Keratinocyte (primary cell): ENCODE measurements around the gene KLF6. TPM values are rescaled to one million over a fixed set of nuclear protein-coding genes. Genes with fewer than 3 reads are reported as not detected.
A peak's percentile ranks its signal among the peaks of the same experiment; 100 is the strongest.

ENCODE experiments used
- DNase-seq: peaks from one replicate; pipeline ENCODE4 v3.0.0-alpha.2; 2011; ENCODE audit warnings: low read depth, missing footprints, low spot score
- FAIRE-seq: peaks from 2 replicates; lab custom pipeline; 2011; peaks lifted over from hg19 to GRCh38; lab: Jason Lieb, UNC
- H2AFZ ChIP-seq: 2 replicates; pipeline ENCODE4 v1.6.0; 2012; ENCODE audit warnings: low read length, control low read depth, inconsistent platforms; ENCODE audit not compliant: control insufficient read depth
- H3K27ac ChIP-seq: 2 replicates; pipeline ENCODE4 v1.5.1; 2011; ENCODE audit warnings: low read length; ENCODE audit not compliant: control insufficient read depth, insufficient read depth
- H3K27me3 ChIP-seq: 3 replicates; pipeline ENCODE4 v1.6.0; 2011; ENCODE audit warnings: low read length; ENCODE audit not compliant: control insufficient read depth, insufficient read depth; ENCODE audit errors: extremely low read depth
- H3K36me3 ChIP-seq, 2 experiments: 2 replicates in 1 of 2; 3 replicates in 1 of 2; pipeline ENCODE4 v1.5.1; 2011; ENCODE audit warnings: low read length in 2 of 2, mild to moderate bottlenecking in 1 of 2; ENCODE audit not compliant: control insufficient read depth in 2 of 2, insufficient read depth in 2 of 2; ENCODE audit errors: extremely low read depth in 1 of 2
- H3K4me1 ChIP-seq: 3 replicates; pipeline ENCODE4 v1.5.1; 2011; ENCODE audit warnings: low read length; ENCODE audit not compliant: control insufficient read depth, insufficient read depth; ENCODE audit errors: extremely low read depth
- H3K4me2 ChIP-seq: 3 replicates; pipeline ENCODE4 v1.6.0; 2011; ENCODE audit warnings: low read depth, low read length; ENCODE audit not compliant: control insufficient read depth, insufficient read depth; ENCODE audit errors: extremely low read depth
- H3K4me3 ChIP-seq, 3 experiments: fragments of 200-600 bp in 1 of 3; sonication (generic) in 1 of 3; 2 replicates in 2 of 3; 3 replicates in 1 of 3; pipeline ENCODE4 v1.5.1; 2011 to 2016; ENCODE audit warnings: low read length in 3 of 3, mild to moderate bottlenecking in 3 of 3, control low read depth in 2 of 3, inconsistent platforms in 1 of 3, low read depth in 1 of 3, mixed read lengths in 1 of 3, mixed run types in 1 of 3, moderate library complexity in 1 of 3; ENCODE audit not compliant: control insufficient read depth in 2 of 3, insufficient read depth in 2 of 3; ENCODE audit errors: extremely low read depth in 1 of 3
- H3K79me2 ChIP-seq: 2 replicates; pipeline ENCODE4 v1.6.0; 2012; ENCODE audit warnings: low read length; ENCODE audit not compliant: control insufficient read depth, insufficient read depth
- H3K9ac ChIP-seq: 3 replicates; pipeline ENCODE4 v1.6.0; 2011; ENCODE audit warnings: low read length; ENCODE audit not compliant: control insufficient read depth, insufficient read depth; ENCODE audit errors: extremely low read depth
- H3K9me1 ChIP-seq: 3 replicates; pipeline ENCODE4 v1.6.0; 2011; ENCODE audit warnings: low read length; ENCODE audit not compliant: control insufficient read depth, insufficient read depth; ENCODE audit errors: extremely low read depth
- H3K9me3 ChIP-seq: 2 replicates; pipeline ENCODE4 v1.5.1; 2012; ENCODE audit warnings: low read depth, low read length; ENCODE audit not compliant: control insufficient read depth
- H4K20me1 ChIP-seq: 3 replicates; pipeline ENCODE4 v1.6.0; 2011; ENCODE audit warnings: low read length; ENCODE audit not compliant: control insufficient read depth, insufficient read depth; ENCODE audit errors: extremely low read depth
- CTCF ChIP-seq, 3 experiments: IDR thresholded peaks in 1 of 3; conservative IDR thresholded peaks in 1 of 3; optimal IDR thresholded peaks in 1 of 3; 2 replicates in 2 of 3; 3 replicates in 1 of 3; pipeline versions ENCODE3 to v1.5.1; 2011; ENCODE audit warnings: low read length in 3 of 3, mild to moderate bottlenecking in 3 of 3, moderate library complexity in 2 of 3, control low read depth in 1 of 3, inconsistent platforms in 1 of 3; ENCODE audit not compliant: insufficient read depth in 2 of 3; ENCODE audit errors: extremely low read depth in 1 of 3
- EZH2 ChIP-seq: IDR thresholded peaks from one replicate; pipeline ENCODE4 v1.6.1; 2012; ENCODE audit warnings: inconsistent platforms, mild to moderate bottlenecking, low read length, moderate library complexity
- dilution Hi-C: fragments of 300-500 bp; cut with MboI; formaldehyde crosslinking; loops from one replicate; pipeline ENCODE4 v1.7.0; 2020; ENCODE audit warnings: low sequenced_read_pairs; ENCODE audit not compliant: extremely low pct_ligation_motif_present
- polyA plus RNA-seq, 5 experiments: library from polyadenylated mRNA; depleted of rRNA in 3 of 5; stranded (reverse) in 3 of 5; stranded (forward) in 1 of 5; unstranded in 1 of 5; fragments of >200 nt; gene quantifications; 1 replicate in 1 of 5; 2 replicates in 3 of 5; 3 replicates in 1 of 5; pipeline versions ENCODE4 v1.2.1 to v1.2.3, GENCODE V29; 2011 to 2012; ENCODE audit warnings: missing spikeins in 2 of 5, low read depth in 1 of 5, low replicate concordance in 1 of 5

Gene KLF6
- polyA plus RNA-seq, 1 donor (not counting 4 experiments of a cell fraction or from before 2014, with no cell fraction given) = 250 TPM

GRCh38 chr10:3812141-3812540 is 27.1 kb upstream of the KLF6 start:
- no peaks in the 10 kb centered on the region for H3K27me3 ChIP-seq
- no peak overlapping the region for H2AFZ ChIP-seq
- peak overlapping the region; percentile 99 for H3K27ac ChIP-seq
- dilution Hi-C loops = no loop called here
- no peaks in the 10 kb centered on the region for H3K36me3 ChIP-seq
- FAIRE-seq (no peak), DNase-seq (no peak)
- H3K9ac ChIP-seq = peak overlapping the region; percentile 83
- no peaks in the 10 kb centered on the region for H4K20me1 ChIP-seq
- H3K79me2 ChIP-seq = peaks cover 6% of the 10 kb centered on the region
- peak overlapping the region; percentile 72 for H3K4me2 ChIP-seq
- H3K4me3 ChIP-seq = no peak overlapping the region
- no peaks in the 10 kb centered on the region for H3K9me3 ChIP-seq
- H3K4me1 ChIP-seq = peaks cover 47% of the 10 kb centered on the region
- TF ChIP-seq EZH2 = no peak
- no peak for TF ChIP-seq CTCF (optimal IDR thresholded peaks at IDR 0.05 in 1 of 3, IDR thresholded peaks at IDR 0.05 in 1 of 3, conservative IDR thresholded peaks at IDR 0.05 in 1 of 3; ENCODE audit: extremely low read depth in 1 of 3, insufficient read depth in 2 of 3, low read length in 3 of 3)
- no peaks in the 10 kb centered on the region for H3K9me1 ChIP-seq

GRCh38 chr10:3811291-3811870 is 26.4 kb upstream of the KLF6 start:
- H3K4me1 ChIP-seq = peaks cover 54% of the 10 kb centered on the region
- H3K79me2 ChIP-seq = peaks cover 6% of the 10 kb centered on the region
- DNase-seq (no peak), FAIRE-seq (peak; percentile 23)
- H4K20me1 ChIP-seq = no peaks in the 10 kb centered on the region
- peak overlapping the region; percentile 99 for H3K27ac ChIP-seq
- H3K4me2 ChIP-seq = peak overlapping the region; percentile 72
- H3K36me3 ChIP-seq = no peaks in the 10 kb centered on the region
- peak overlapping the region; percentile 83 for H3K9ac ChIP-seq
- H3K9me1 ChIP-seq = no peaks in the 10 kb centered on the region
- no peak overlapping the region for H3K4me3 ChIP-seq
- no peak for TF ChIP-seq CTCF (optimal IDR thresholded peaks at IDR 0.05 in 1 of 3, IDR thresholded peaks at IDR 0.05 in 1 of 3, conservative IDR thresholded peaks at IDR 0.05 in 1 of 3; ENCODE audit: extremely low read depth in 1 of 3, insufficient read depth in 2 of 3, low read length in 3 of 3)
- TF ChIP-seq EZH2 = no peak
- no peak overlapping the region for H2AFZ ChIP-seq
- no peaks in the 10 kb centered on the region for H3K9me3 ChIP-seq
- dilution Hi-C loops = no loop called here
- H3K27me3 ChIP-seq = no peaks in the 10 kb centered on the region
